GM19467 (cell line): ENCODE data around the gene SMAD6.

ENCODE experiments used
- ATAC-seq: cut with Tn5 transposase; IDR thresholded peaks from one replicate; pipeline ENCODE4 v1.9.1; 2021; ENCODE audit warnings: mild to moderate bottlenecking, moderate library complexity; ENCODE audit not compliant: unreplicated experiment

The SMAD6 gene

DNA sequence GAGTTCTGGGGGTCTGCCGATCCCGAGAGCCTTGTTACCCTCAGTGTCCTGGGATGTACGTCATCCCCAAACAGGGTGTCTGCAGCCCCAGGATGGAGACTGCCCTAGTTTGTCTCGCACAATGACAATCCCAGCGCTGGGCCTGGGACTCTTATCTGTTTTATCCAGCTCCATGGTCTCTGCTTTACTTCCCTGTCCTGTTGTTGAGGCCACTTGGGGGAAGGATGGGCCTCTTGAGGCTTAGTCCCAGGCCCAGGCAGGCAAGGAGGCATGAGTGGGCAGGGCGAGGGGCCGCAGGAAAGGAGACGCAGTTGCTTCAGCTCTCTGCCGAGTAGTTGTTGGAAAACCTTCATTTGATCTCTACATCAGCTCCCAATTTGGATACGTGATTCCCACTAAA, 17.4 kb downstream of the SMAD6 start:
- ATAC-seq, result no peak

GRCh38 chr15:66720206-66721010, 18.4 kb downstream of the SMAD6 start:
- ATAC-seq, result no peak

- no peak for ATAC-seq
These were observed 19.0 kb downstream of the SMAD6 start for GRCh38 chr15:66721020-66721419.

DNA sequence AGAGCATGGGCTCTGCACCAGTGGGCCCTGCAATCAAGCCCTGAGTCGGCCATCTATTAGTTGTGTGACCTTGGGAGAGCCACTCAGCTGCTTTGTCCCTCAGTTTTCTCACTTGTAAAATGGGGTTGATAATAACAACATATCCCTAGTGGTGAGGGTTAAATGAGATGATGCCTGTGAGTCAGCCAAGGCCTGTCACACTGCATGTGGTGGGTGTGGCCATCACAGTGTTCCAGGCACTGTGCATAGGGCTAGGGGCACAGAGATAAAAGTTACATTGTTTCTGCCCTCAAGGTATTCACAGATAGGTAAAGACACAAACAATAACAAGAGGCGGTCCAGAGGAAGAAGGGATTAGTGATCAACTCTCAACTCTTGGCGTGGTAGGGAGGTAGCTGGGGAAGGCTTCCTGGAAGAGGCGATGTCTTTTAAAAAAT, 19.5 kb downstream of the SMAD6 start:
- no peak for ATAC-seq

DNA sequence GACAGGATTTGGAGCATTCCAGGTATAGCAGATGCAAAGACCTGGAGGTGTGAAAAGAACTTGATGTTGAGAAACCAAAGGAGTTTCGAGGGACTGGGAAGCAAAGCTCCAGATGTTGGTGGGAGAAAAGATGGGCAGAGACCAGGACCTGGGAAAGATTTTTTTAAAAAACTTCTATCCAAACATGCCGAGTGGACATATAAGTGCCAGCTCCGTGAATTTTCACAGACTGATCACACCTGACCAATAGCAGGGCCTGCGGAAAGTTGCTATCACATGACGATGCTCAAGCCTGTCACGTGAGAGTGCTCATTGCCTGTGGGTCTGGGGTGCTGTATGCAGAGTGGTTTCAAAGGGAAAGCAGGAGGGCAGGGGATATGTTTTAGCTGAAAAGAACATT, 19.9 kb downstream of the SMAD6 start:
- no peak for ATAC-seq

DNA sequence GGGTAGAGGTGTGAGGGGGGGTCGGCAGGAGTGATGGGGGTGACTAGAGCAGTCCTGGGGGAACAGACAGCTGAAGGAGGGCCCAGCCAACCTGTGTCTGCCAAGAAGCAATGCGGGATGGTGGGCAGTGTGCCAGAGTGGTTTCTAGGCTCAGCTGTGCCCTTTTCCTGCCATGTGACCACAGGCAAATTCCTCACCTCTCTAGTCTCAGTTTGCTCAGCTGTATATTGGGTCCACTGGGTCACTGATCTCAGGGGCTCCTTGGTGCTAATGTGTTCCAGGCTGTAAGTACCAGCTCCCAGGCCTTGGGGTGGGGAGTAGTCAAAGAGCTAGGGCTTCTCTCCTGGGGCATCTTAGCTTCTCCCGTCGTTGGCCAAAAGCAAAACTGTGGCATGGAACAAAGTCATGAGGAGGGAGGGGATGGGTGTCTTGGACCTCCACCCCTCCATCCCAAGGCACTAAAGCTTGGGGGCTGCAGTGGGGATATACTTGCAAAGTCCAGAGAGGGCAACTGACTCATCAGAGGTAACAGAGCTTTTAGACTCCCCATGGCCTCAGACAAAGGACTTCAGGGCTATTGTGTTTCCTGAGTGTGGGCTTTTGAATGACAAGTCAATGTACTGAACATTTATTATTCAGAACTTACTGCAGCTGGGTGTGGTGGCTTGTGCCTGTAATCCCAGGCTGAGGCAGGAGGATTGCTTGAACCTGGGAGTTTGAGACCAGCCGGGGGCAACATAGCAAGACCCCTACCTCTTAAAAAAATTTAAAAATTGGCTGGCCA, 20.9 kb downstream of the SMAD6 start:
- ATAC-seq, result no peak

DNA sequence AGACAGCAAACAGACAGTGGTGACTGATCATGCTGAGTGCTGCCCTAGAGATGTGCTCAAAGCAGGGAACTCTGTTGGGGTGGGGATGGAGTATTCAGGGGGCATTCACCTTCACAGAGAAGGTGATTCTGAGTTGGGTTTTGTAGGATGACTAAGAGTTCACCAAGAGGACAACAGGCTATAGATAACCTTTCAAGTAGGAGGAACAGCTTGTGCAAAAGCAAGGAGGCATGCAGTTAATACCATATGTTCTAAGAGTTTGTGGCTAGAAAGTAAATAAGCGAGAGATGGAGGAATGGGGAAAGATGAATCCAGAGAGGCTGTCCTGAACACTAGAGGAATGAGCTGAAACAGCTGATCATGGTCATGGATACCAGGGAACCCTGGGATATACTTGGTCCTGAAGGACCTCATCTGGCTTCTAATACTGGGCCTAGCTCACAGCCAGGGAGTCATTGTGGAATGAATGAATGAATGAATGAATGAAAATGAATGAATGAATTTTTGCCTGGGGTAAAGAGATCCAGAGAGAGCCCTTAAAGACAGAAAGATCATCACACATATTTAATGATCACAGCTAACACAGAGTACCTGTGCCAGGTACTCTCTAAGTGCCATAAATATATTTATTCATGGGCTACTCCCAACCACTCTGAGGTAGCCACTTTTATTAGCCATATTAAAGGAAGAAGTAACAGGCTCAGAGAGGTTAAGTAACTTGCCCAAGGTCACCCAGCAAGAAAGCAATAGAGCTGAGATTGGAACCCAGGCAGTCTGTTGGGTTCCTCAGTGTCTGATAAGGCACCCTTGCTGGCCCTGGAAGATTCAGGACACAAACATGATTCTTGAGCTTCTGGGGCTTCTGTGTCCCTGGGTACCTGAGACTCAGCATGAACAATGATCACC, 22.0 kb downstream of the SMAD6 start:
- no peak for ATAC-seq

DNA sequence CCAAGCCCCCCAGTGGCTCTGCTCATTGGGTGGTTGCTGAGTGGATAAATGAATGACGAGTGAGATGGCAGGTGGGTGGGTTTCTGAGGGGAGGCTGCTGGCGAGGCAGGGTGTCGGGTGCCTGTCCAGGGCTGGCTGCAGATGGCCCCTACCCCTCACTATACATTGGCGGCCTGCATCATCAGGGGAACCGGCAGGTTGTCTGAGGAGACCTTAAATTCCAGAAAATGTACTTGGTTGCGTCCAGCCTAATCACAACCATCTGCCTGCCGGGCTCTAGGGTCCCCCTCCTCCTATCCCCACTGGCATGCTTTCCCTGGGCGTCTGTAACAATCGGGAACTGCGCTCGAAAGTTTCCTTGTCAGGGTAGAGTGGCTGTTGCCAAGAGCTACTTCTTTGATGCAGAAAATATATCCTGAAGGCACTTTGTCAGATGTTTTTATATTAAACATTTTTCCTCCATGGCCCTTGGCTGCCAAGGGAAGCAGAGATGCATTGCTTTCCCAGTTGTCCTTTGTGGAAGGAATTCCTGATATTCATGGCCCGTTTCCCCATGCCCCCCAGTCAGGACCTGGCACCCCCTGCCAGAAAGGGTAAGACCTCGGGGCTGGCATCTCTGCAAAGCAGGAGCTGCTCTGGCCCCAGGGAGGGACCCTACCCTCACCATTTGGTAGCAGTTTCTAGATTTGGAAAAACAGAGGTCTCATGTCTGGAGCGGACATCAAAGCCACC, 22.9 kb downstream of the SMAD6 start:
- ATAC-seq, result no peak

DNA sequence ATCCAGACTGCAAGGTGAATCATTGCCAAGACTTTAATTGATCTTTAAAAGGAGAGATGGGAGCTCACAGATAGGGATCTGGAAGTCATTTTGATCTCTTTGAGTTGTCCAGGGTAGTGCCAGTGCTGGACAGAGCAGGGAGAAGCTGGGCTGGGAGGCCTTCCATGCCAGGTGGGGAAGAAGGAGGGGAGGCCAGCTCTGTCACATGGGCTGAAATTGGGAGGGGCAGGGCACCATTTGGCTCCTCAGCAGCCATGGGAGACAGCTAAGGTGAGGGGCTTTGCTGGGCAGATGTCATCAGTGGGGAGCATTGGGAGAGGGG, 23.4 kb downstream of the SMAD6 start:
- ATAC-seq, result no peak

GRCh38 chr15:66726386-66726785, 24.4 kb downstream of the SMAD6 start:
- ATAC-seq, result no peak

GRCh38 chr15:66729331-66729951, 27.4 kb downstream of the SMAD6 start:
- no peak for ATAC-seq

- ATAC-seq, result no peak
These were observed 28.4 kb downstream of the SMAD6 start for GRCh38 chr15:66730168-66731021.

DNA sequence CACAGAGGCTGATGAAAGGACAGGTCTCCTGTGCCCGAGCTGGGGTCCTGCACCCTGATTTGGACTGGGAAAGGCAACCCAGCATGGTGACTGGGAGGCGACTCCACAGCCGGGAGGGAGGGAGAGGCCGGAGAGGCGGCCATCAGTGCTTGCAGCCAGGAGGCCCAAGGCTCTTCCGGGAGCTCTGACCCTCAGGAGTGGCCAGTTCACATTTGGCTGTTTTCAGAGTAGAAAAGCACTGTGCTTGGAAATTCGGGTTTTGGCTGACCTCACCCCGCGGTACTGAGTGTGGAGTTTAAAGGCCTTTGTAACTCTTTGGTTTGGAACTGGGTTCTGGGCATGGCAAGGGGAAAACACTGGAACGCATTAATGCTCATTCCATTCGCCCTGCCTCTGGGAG, 31.9 kb downstream of the SMAD6 start:
- no peak for ATAC-seq

DNA sequence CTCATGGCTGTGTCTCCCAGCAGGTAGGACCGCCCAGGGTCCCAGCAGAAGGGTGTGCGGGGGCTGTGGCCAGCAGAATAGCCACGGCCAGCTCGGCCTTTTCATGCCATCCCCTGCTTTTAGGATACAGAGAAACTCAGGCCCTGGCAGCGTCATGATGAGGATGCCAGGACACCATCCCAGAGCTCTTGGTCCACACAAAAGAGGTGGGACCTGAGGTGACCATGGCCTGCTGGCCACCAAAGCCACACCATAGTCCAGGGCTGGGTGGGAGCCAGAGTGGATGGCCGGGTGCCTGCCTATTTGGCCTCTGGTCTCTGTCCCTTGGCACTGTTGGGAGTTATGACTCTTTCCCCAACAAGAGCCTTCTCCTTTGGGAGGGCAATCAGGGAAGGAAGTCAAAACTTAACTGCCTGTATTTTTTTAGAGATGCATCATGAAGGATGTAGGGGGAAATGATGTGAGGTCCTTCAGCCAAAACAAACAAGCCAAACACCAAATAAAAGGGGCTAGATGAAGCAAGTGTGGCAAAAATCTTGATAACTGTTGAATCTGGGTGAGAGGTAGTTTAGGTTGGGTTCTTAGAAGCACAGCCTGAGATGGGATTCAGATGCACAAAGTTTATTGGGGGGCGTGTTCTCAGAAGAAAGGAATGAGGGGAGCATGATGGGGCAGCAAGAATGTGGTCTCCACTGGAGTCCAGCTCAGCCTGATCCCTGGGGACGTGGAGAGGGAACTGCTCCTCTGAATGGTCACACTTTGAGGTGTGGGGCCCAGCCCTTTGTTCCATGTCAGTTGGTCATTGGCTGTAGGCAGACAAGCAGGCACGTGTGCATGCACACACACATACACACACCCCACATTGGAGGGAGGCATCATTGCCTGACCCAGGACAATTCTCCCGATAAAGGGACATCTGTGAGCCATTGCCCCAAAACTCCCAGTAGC, 33.2 kb downstream of the SMAD6 start:
- ATAC-seq, result no peak

DNA sequence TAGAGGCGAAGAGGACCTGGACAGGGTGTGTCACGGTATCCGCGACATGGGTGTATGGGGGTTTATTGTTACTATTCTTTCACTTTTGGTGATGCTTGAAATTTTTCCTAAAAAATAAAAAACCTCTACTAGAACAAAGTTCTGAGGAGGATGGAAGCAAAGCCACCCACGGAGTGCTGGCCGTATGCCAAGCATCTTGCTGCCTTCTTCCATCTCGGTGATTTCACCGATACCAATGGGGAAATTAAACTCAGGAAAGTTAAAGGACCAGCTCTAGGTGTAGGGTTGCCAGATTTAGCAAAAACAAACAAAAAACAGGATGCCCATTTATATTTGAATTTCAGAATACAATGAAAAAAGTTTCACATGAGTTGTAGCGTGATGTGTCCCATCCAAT, 33.9 kb downstream of the SMAD6 start:
- ATAC-seq, result no peak

DNA sequence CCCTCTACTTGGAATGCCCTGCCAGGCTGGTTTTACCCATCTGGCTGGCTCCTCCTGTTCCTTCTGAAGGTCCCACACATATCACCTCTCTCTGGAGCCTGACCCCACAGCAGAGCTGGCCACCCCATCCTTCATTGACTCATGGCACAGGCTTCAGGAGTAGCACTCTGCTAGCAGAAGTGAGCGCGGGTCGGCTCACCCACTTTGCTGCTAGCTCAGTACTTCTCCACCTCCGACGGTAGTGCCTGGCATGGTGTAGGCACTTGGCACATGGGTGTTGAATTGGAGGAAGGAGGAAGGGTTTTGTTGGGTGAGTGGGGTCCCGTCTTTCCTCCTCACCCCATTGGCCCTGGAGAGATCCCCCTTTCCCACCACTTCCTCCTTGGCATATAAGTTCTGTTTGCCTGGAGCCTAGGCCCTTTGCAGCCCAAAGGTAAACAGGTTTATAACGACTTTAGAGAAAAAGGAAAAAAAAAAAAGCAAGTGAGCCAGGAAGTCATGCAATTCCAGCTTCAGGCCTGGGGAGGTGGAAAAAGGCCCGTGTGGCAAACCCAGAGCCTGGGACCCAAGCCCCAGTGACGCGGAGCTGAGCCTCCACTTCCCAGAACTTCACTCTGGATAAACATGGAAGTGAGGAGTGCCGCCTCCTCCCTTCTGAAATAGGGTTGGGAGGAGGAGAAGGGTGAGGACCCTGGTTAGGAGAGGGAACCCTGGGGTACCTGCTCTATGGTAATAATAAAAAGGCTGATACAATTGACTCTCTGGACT, 35.4 kb downstream of the SMAD6 start:
- no peak for ATAC-seq

DNA sequence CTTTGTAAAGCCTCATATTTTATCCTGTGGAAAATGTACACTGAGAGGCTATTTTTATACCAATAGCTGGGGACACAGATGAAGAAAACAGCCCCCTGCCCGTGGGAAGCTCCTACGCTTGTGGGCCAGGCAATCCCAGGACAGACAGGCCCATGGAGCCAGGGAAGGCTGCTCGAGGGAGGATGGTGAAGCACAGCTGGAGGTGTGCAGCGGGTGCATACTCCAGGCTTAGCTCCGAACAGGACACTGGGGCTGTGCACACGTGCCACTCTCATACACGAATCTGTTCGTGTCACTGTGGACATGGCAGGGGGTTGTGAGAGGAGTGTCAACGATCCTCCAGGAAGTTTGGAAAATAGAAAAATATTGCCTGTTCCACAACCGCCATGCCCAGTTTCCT, 36.1 kb downstream of the SMAD6 start:
- ATAC-seq, result no peak

GRCh38 chr15:66738595-66738994, 36.6 kb downstream of the SMAD6 start:
- ATAC-seq, result no peak
